ENCODE data around the gene DHRS2.

DHRS2 gene

DNA sequence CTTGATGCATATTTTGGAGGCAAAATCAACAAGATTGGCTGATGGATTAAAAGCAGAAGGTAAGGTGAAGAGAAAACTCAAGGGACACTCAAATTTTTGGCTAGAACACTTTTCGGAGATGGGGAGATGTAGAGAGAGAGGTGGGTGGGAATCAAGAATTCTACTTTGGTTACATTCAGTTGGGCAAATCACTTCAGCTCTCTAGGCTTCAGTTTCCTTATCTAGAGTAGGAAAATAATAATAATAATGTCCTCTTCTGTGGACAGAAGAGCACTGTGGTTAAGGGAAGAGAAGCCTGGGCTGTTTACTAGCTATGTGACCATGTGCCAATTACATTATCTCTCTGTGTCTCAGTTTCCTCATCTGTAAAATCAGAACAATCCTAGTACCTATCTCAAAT is 23.4 kb upstream of the DHRS2 start:
- no peak for DNase-seq (ENCODE audit: low read depth)

DNA sequence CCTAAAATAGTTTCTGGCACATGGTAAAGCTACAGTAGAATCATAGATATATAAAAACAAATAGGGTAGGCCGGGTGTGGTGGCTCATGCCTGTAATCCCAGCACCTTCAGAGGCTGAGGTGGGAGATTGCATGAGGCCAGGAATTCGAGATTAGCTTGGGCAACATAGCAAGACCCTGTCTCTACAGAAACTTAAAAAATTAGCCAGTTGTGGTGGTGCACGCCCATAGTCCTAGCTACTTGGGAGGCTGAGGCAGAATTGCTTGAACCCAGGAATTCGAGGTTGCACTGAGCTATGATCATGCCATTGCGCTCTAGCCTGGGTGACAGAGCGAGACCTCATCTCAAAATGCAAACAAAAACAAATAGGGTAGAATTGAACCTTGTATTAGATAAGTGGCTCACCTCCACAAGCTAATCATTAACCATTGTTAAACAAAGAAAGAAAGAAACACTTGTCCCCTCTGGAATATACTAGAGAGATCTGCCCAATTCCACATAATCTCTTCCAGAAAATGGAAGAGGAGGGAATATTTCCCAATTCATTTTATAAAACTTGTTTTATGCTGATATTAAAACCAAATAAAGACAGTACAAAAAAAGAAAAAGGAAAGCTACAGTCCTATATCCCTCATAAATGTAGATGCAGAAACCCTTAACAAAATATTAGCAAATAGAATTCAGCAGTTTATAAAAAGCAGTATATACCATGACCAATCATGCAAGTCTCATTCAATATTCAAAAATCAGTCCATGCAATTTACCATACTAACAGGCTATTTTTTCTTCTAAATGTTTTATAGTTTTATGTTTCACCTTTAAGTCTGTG is 22.7 kb upstream of the DHRS2 start:
- DNase-seq (ENCODE audit: low read depth): no peak

DNA sequence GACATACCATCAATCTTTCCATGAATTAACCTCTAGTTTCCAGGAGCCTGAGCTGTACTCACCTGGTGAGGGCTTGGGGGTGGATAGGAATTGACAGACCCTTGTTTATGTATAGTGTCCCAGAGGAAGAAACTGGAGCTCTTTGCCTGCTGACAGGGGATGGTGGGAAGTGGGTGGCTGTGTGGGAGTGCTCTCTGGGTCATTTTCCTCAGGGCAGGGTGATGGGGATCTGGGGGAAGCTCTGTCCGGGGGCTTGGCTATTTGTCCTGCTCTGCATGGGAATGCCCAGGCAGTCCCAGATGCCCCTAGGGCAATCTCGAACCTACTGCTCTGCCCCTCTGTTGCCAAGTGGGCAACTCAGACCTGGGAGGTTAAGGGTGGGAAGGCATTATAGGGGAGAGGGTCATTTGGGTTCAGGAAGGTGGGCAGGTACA is 21.8 kb upstream of the DHRS2 start:
- no peak for DNase-seq (ENCODE audit: low read depth)

DNA sequence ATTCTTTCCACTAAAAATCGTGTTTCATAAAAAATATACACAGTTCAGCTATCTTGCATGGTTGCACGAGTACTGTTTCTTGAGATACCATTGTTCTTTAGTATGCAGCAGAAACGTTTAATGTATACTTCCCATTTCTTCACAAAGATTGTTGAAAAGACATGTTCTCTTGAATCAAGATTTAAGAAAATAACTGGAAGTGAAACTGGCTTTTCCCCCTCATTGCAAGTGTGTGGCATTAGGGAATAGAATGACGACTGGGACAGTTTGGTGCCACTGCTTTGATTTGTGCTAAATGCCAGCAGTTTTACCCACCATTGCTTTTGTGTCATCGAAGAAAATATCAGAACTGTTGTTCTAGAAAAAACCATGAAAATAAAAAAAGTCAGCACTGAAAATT is 20.3 kb upstream of the DHRS2 start:
- no peak for DNase-seq (ENCODE audit: low read depth)

DNA sequence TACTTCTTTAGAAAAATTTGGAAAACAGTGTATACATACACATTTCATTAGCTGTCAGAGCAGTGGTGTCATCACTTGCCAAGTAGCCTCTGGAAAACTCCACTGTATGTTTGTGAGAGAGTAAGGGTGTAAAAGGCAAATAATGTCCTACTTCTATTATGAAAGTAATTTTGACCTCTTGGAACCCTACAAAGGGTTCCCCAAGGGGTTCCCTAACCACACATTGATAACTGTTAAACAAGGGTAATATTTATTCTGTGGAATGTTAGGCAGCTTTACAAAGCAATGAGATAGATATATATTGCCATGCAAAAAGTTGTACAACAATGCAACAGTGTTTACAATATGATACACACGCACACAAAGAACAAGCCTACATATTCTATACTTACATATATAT is 18.6 kb upstream of the DHRS2 start:
- no peak for DNase-seq (ENCODE audit: low read depth)

DNA sequence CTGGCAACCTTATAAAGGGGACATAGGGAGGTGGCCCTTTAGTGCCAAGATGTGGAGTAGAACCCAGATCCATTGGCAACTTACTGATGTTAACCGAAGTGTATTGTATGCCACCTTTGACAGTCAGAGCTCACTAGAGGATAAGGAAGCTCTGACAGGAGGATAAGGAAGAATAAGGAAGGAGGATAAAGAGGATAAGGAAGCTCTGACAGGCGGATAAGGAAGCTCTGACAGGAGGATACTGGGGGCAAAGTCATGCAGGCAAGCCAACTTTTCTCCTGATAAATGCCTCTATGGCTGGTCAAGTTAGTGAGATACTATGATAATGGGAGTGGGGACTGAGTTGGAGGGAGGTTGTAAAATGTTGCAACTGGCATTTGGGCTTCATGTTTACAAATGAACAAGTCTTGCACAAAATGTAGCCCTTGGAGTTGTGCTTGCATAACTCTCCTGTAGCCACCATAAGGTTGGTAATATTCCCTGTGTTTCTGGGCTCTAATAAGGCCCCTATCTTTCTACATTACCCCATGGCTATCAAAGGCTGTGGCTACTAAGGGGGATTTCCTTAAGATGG is 17.7 kb upstream of the DHRS2 start:
- DNase-seq (ENCODE audit: low read depth): no peak

DNA sequence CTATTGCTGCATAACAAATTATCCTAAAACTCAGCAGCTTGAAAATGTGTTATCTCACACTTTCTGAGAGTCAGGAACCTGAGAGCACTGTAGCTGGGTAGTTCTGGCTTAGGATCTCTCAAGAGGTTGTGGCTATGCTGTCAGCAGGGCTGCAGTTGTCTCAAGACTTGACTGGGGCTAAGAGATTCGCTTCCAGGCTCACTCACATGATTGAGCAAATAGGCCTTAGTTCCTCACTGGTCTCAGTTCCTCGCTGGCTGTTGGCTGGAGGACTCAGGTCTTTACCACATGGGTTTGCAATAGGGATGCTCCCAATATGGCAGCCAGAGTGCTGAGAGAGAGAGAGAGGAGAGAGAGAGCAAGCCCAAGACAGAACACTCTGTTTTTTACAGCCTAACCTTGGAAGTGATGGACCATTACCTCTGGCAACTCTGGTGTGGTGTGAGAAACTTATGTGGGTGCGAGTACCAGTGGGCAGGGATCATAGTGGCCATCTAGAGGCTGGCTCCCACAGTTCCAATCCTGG is 15.9 kb upstream of the DHRS2 start:
- DNase-seq (ENCODE audit: low read depth): no peak

DNA sequence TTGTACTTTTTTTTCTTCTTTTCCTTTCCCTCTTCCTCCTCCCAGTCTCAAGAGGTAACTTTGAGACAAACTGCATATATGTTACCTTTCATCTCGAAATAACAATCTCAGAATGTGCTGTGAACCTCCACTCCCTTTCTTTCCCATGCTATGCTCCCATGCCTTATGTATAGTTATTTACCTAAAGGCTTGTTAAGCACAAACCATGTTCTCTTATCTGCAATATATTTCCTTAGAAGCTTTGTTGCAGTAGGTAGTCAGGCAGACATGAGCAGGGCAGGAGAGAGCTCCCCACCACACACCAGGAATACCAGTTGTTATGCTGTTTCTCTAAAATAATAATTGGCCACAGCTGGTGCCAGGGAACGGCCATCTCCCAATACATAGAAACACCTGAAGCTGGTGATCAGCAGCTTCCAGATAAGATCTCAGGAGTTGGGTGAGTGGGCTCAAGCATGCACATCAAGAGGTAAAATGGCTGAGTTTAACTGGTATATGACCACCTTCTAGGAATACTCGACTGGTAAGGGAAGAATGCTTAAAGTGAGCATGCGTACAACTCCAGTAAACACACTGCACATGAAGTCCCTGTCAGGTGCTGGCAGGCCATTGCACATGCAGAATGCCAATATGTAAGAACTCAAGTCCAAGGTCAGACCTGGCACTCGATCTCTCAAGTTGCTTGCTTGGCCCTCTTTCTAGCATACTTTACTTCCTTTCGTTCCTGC is 14.8 kb upstream of the DHRS2 start:
- DNase-seq (ENCODE audit: low read depth): no peak

DNA sequence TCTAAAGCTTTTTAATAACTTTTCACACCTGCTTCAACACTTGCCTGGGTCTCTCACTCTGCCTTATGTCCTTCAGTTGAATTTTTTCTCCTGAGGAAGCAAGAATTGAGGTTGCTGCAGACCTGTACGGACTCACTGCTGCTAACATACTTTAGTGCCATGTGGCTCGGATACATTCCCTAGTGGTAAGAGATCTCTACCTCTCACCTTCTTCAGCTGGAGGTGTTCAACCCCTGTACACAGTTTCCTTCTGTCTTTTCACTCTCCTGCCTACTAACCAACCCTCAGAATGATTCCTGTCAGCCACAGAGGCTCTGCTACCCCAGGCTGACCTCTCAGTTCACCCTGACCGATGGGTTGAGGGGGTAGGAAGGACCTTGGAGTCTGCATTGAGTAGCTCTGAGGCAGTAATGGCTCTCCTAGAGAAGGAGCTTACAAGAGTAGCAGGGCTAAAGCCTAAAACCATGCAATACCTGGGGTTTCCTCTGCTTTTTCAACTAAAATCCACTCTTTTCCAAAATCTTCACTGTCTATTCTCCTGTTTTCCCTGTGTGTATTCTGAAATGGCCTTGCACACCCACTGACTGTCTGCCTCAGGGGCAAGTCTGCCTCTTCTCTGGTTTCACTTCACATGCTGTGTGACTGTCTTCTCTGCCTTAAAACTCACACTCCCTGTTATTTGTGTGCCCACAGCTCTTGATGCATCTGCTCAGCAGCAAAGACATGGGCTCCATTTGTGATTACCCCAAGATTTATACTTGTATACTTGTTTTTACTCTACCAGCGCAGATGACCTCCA is 14.0 kb upstream of the DHRS2 start:
- DNase-seq (ENCODE audit: low read depth): no peak

DNA sequence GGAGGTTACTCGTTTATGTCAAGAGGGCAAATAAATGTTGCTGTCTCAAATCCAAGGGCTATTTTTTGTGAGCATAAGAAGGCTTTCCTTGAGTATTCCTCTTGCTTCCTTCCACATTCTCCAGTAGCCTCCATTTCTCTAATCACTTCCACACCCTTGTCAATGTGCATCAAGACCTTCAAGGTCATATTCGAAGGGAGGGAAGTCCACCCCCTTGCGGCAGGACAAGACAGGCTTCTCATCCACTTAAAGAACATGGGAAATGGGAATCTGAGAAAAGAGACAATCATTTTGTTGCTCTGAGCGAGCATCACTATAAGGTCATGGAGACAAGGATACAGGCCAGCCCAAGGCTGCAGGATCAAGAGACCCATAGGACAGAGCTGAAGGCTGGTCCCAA is 13.2 kb upstream of the DHRS2 start:
- no peak for DNase-seq (ENCODE audit: low read depth)

DNA sequence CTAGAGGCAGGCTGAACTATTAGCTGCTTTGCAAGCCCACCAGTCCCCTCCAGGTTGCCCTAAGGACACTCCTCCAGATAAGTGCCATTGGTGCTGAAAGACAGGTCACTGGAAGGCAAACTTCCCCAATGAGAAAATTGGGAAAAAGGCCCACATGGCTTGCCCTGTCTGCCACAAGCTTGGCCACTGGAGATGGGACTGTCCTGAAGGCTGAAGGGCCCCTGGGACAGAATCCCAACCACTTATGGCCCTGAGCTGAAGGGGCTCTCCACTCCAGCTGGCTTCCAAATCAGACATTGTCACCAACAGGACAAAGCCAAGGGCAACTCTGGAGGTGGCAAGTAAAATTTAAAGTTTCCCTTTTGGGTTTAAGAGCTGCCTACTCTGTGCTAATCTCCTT is 12.2 kb upstream of the DHRS2 start:
- no peak for DNase-seq (ENCODE audit: low read depth)

DNA sequence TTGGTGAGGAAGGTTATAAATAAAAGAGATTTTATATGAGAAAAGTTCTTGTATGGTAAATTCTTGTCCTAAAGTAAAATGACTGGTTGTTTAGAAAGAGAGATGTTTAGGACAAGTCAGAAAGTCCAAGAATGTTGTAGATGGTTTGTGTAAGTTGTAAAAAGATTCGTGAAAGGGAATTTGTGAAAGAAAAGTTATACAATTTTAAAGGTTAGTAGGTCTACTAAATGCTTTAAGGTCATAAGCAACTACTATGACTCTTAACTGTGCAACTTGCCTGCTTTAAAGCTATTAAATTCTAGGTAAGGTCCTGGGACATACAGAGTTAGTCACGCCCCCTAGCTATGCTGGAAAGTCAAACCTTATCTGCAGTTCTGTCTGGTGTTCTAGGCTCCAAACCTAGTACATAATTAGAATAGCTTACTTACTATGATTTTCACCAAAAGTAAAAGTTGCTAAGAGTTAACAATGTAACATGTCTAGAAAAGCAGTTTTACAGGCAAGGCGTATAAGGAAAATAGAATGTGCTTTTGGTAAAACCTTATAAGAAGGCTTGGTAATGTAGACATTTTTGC is 11.2 kb upstream of the DHRS2 start:
- DNase-seq (ENCODE audit: low read depth): no peak

DNA sequence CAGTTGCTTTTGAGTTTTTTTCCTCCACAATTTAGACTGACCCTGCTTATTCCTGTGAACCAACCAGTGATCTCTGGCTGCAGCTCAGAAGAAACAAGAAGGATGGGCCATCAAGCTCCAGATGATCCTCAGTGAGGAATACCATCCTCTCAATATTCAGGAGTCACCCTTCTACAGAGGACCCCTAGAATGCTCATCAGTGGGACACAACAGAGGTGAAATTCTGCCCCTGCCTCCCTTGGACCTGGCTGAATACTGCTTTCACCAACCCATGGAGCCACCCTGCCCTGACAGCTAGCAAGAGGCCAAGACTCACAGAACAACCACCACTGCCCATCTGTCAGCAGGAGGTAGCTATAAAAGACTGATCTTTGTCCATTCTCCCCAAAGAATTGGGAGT is 9.2 kb upstream of the DHRS2 start:
- DNase-seq (ENCODE audit: low read depth): no peak

DNA sequence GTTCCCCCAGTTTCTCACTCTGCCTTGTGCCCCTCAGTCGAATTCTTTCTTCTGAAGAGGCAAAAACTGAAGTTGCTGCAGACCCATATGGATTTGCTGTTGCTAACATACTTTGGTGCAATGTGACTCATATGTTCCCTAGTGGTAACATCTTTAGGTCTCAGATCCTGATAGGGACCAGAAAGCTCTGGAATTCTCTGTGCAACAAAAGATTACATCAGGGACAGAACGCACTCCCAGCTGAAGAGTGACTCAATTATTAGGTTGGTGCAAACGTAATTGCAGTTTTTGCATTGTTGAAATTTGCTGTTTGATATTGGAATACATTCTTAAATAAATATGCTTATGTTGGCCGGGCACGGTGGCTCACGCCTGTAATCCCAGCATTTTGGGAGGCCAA is 8.2 kb upstream of the DHRS2 start:
- DNase-seq (ENCODE audit: low read depth): no peak

DNA sequence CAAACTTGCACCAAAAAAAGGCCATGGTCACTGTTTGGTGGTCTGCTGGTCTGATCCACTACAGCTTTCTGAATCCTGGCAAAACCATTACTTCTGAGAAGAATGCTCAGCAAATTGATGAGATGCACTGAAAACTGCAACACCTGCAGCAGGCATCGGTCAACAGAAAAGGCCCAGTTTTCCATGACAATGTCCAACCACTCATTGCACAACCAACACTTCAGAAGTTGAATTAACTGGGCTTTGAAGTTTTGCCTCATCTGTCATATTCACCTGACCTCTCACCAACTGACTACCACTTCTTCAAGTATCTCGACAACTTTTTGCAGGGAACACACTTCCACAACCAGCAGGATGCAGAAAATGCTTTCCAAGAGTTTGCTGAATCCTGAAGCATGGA is 7.0 kb upstream of the DHRS2 start:
- no peak for DNase-seq (ENCODE audit: low read depth)

DNA sequence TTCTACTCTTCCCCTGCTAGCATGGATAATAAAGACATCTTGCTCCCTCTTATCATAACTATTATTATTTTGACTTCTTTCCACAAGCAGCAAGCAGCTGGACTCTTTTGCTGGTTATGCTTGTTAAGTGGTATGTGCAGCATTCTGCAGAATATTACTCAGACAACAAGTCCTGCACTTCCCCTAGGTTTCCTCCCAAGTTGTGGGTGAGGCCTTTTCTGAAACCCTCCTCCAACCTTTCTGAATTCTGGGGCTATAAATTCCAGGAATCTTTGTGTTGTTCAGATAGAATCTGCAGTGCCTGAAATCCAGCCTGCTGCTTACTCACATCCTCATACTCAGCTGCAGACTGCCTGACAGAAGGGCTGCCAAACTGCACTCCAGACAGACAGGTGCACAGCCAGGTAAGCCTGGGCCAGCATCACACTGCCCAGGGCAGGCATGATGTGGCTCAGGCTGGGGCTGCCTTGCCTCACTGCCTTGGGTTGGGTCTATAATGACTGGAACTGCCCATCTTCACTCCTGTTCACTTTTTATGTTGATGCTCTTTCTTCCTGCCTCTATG is 6.2 kb upstream of the DHRS2 start:
- DNase-seq (ENCODE audit: low read depth): no peak

DNA sequence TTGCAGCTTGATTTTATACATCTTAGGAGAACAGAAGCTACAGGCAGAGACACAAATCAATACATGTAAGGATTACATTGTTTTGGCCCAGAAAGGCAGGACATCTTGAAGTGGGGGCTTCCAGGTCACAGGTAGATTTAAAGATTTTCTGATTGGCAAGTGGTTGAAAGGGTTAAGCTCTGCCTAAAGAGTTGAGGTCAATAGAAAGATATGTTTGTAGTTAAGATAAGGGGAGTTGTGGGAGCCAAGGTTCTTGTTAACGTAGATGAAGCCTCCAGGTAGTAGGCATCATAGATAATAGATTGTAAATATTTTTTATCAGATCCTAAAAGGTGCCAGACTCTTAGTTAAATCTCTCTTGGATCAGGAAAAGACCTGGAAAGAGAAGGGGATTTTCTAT is 5.5 kb upstream of the DHRS2 start:
- no peak for DNase-seq (ENCODE audit: low read depth)

DNA sequence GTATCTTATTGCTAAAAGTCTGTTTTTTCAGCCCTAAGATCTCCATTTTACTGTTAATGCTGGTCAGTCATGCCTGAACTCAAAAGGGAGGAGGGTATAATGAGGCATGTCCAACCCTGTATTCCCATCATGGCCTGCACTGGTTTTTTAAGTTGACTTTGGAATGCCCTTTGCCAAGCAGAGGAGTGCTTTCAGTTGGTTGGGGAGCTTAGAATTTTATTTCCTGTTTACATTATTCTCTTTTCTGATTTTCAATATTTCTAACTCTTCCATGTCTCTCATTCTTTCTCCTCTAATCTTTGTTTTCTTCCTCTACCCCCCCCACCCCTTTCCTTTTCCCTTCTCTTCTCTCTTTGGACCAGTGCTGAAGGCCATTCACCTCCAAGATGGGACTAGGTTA is 4.9 kb upstream of the DHRS2 start:
- no peak for DNase-seq (ENCODE audit: low read depth)

DNA sequence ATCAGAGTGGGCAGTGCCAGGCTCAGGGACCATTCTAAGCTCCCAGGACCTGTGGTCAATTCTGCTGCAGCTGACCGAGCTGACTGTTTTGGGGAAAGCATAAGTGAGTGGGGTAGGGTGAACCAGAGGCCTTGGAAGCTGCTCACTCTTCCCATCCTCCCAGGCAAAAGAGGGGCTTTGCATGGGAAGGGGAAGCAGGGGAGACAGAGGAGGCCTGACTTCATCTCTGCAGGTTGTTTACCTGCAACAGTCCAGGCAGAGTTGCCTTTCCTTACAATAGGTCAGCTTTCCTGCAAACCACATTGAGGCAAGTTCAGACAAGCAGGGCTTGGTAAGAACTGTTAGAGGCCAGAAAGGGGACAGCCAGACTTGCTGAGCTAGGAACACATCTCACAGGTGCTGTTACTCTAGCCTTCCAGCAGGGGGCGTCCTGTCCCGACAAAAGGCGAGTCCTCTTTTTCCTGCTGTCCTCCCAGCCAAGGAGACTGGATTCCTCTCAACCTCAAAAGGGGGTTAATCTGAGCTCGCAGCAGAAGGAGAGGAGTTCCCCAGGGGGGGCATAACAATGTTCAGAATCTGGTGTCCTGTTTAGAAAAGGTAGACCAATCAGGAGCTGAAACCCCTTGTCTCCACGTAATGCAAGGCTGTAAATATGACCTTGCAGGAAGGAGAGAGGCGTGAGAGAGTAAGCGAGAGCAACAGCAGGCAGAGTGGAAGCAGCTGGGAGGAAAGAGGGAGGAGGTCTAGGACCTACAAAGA is 4.3 kb upstream of the DHRS2 start:
- peak; percentile 24 for DNase-seq (ENCODE audit: low read depth)

DNA sequence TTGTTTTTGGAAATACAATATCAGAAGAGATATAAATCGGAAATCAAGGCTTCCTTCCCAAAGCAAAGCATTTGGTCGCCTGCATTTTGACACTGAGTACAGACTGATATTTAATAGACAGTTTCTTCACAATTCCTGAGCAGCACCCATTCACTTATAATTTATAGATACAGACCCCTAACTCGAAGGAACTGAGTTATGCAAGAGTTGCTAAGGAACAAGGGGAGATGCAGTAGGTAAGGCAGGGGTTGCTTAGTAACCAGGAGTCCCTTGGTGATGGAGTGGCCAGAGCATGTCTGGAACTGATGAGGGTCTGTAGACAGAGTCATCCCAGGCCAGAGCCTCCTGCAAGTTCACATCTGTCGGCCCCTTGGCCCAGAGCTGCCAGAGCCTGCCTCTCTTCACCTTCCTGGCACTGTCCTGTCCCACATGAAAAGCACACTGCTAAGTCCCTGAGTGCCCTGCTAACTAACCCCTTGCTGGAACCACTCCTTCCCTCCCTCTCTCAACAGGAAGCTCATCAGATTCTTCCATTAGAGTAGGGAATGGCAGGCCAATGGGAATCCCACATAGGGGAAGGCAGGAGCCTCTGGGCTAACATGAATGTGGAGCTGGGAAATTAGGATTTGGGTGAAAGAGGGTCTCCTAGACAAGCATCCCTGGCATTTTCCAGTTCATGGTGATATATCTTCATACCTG is 3.6 kb upstream of the DHRS2 start:
- DNase-seq (ENCODE audit: low read depth): no peak

Measured in CMK (cell line).